Sigmoid colon (tissue), 3 donors: ENCODE data around the gene RDH5.

Source experiments
- CTCF ChIP-seq, 4 experiments: fragments of 450-650 bp in 3 of 4; fragments of 200-600 bp in 1 of 4; IDR thresholded peaks; one replicate each; pipeline ENCODE4 v1.5.1; 2016 to 2019; ENCODE audit warnings: antibody characterized with exemption in 4 of 4, mild to moderate bottlenecking in 3 of 4, moderate library complexity in 2 of 4
- POLR2A ChIP-seq, 2 donors: fragments of 450-650 bp; IDR thresholded peaks; one replicate each; pipeline ENCODE4 v1.6.1; 2016; ENCODE audit warnings: antibody characterized with exemption in 2 of 2, mild to moderate bottlenecking in 2 of 2, moderate library complexity in 2 of 2

GRCh38 chr12:55762646-55763045 is 42.5 kb downstream of the RDH5 start:
- TF ChIP-seq CTCF (IDR thresholded peaks at IDR 0.05) (no peak), POLR2A (IDR thresholded peaks at IDR 0.05) (no peak)
